Inflammatory macrophage treated with lipopolysaccharide for 4 hours (primary cell): ENCODE data around the gene ECE1.

Experiments used
- DNase-seq: peaks from one replicate; pipeline ENCODE4 v3.0.0-alpha.2; 2020

The ECE1 gene

GRCh38 chr1:21266119-21266774 is 24.0 kb downstream of the ECE1 start:
- DNase-seq = no peak

GRCh38 chr1:21265644-21266043 is 24.6 kb downstream of the ECE1 start:
- DNase-seq = no peak

- DNase-seq = no peak
These were observed 25.4 kb downstream of the ECE1 start for GRCh38 chr1:21264898-21265297.

GRCh38 chr1:21263653-21264225 is 26.5 kb downstream of the ECE1 start:
- no peak for DNase-seq

- no peak for DNase-seq
These were observed 27.2 kb downstream of the ECE1 start for GRCh38 chr1:21263052-21263429.

GRCh38 chr1:21262293-21263051 is 27.8 kb downstream of the ECE1 start:
- DNase-seq = peak; percentile 35

GRCh38 chr1:21261551-21262292 is 28.5 kb downstream of the ECE1 start:
- DNase-seq = peak; percentile 89

- DNase-seq = no peak
These were observed 29.7 kb downstream of the ECE1 start for GRCh38 chr1:21260405-21261125.

GRCh38 chr1:21259316-21260076 is 30.8 kb downstream of the ECE1 start:
- no peak for DNase-seq

GRCh38 chr1:21258331-21259134 is 31.7 kb downstream of the ECE1 start:
- no peak for DNase-seq

GRCh38 chr1:21257431-21258135 is 32.7 kb downstream of the ECE1 start:
- no peak for DNase-seq

GRCh38 chr1:21256776-21257175 is 33.5 kb downstream of the ECE1 start:
- no peak for DNase-seq

- DNase-seq = no peak
These were observed 34.3 kb downstream of the ECE1 start for GRCh38 chr1:21255943-21256320.

GRCh38 chr1:21255284-21255942 is 34.9 kb downstream of the ECE1 start:
- peak; percentile 89 for DNase-seq

- DNase-seq = no peak
These were observed 35.8 kb downstream of the ECE1 start for GRCh38 chr1:21254335-21254951.

- DNase-seq = no peak
These were observed 38.3 kb downstream of the ECE1 start for GRCh38 chr1:21251773-21252471.

GRCh38 chr1:21249940-21250493 is 40.2 kb downstream of the ECE1 start:
- DNase-seq = no peak

- DNase-seq = no peak
These were observed 42.2 kb downstream of the ECE1 start for GRCh38 chr1:21247892-21248715.
